Neuron (in vitro differentiated cells): ENCODE results near the gene LPAR4.
A peak's percentile ranks its signal among the peaks of the same experiment; 100 is the strongest.
"Not testable (repeated sequence)": the region's sequence is repeated elsewhere in the genome, so short reads cannot be mapped to it uniquely, and the experiment has no call there.

Experiments used
- H2AFZ ChIP-seq: one replicate; pipeline ENCODE4 v1.6.1; 2013; ENCODE audit warnings: low read depth, mild to moderate bottlenecking, inconsistent platforms, low read length, moderate library complexity
- H3K27me3 ChIP-seq: one replicate; pipeline ENCODE4 v1.6.1; 2013; ENCODE audit warnings: low read length; ENCODE audit not compliant: insufficient read depth
- H3K36me3 ChIP-seq: one replicate; pipeline ENCODE4 v1.6.1; 2013; ENCODE audit warnings: low read length; ENCODE audit not compliant: insufficient read depth
- H3K4me1 ChIP-seq: one replicate; pipeline ENCODE4 v1.6.1; 2013; ENCODE audit warnings: low read length; ENCODE audit not compliant: insufficient read depth
- H3K4me3 ChIP-seq: 2 replicates; pipeline ENCODE4 v1.5.1; 2013; ENCODE audit warnings: mild to moderate bottlenecking, low read length, moderate library complexity
- H3K9me3 ChIP-seq: one replicate; pipeline ENCODE4 v1.6.1; 2013; ENCODE audit warnings: low read length

The LPAR4 gene

DNA sequence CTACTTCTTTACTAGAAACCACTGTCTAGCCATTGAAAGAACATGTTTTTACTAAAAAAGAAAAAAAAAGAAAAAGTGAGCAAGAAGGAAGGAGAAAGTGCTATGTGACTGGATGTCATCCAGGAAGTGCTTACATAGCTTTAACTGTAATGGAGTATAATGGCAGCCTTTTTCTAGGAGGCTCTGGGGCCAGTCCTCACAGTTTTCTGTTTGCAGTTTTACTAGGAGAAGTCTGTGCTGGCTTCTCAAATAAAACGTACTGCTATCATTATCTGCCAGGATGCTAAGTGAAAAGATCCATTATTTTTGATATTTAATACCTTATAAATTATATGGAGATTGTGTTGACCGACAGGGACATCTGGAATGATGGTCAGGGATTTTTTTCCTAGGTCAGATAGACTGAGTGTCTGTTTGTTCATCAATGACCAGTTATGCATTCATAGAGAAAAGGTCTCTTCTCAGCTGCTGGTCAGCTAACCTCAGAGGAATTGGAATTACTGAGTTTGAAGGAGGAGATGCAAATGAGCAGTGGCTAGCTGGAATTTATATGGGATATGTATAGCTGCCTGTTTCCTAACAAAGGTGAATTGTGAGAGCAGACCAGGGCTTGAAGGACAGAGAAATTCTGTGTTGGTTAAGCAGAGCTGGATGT is 21.7 kb downstream of the LPAR4 start:
- H3K4me3 ChIP-seq: no peak overlapping the region
- H3K4me1 ChIP-seq: peaks cover 13% of the 10 kb centered on the region
- no peaks in the 10 kb centered on the region for H3K36me3 ChIP-seq
- no peaks in the 10 kb centered on the region for H3K27me3 ChIP-seq
- H3K9me3 ChIP-seq: no peaks in the 10 kb centered on the region
- H2AFZ ChIP-seq: peak overlapping the region; percentile 2

DNA sequence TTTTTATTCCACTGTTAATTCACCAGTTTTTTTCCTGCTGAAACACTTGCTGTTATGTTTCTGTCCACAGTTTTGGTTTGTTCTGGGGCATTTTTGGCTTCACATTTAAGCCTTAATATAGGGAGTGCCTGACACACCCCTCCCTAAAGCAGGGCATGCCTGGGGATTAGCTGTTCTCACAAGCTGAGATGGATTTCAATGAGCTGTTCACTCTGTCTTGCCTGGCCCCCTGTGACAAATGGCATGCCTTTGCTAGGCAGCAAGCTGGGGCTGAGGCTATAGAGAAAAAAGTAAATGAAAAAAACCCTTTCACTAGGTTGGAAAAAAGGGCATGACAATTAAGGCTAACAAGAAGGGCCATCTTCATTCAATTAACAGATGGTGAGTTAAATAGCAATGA is 22.4 kb downstream of the LPAR4 start:
- no peaks in the 10 kb centered on the region for H3K9me3 ChIP-seq
- H3K36me3 ChIP-seq: no peaks in the 10 kb centered on the region
- H3K27me3 ChIP-seq: no peaks in the 10 kb centered on the region
- peaks cover 13% of the 10 kb centered on the region for H3K4me1 ChIP-seq
- H2AFZ ChIP-seq: peak overlapping the region; percentile 2
- H3K4me3 ChIP-seq: no peak overlapping the region

DNA sequence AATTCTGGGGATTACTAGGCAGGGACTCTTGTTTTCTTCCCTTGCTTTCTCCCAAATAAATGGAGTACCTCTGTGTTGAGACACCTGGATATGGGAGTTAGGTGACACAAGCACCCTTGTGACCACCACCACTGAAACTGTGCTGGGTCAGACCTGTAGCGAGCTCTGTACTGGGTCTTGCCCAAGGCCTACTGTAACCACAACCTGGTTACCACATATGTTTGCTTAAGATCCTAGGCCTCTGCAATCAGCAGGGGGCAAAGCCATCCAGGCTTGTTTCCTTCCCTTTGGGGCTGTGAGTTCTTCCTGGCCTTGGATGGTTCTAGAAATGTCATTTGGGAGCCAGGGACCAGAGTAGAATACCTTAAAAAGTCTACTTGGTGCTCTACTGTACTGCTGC is 49.4 kb downstream of the LPAR4 start:
- Histone ChIP-seq H2AFZ (no peak overlapping the region), H3K27me3 (no peaks in the 10 kb centered on the region), H3K9me3 (no peaks in the 10 kb centered on the region), H3K36me3 (no peaks in the 10 kb centered on the region), H3K4me3 (no peak overlapping the region), H3K4me1 (no peaks in the 10 kb centered on the region)

DNA sequence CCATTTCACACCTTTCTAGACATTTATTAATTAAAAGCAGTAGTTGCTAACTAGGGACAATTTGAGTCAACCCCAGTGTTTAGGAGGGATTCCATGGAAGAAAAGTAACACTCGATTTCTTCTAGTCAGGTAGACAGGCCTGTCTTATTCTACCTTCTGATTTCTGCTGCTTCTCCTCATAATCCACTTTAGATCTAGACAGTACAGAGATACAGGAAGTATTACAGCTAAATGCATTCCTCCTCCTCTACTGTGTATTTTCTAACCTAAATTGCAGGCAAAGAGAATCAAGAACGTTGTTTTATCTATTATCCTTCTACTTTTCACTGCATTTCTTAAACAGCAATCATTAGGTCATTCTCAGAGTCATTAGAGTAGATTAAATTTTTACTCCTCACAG is 52.6 kb downstream of the LPAR4 start:
- H3K27me3 ChIP-seq: no peaks in the 10 kb centered on the region
- no peak overlapping the region for H3K4me3 ChIP-seq
- no peaks in the 10 kb centered on the region for H3K36me3 ChIP-seq
- H3K9me3 ChIP-seq: no peaks in the 10 kb centered on the region
- H3K4me1 ChIP-seq: no peaks in the 10 kb centered on the region
- H2AFZ ChIP-seq: no peak overlapping the region

DNA sequence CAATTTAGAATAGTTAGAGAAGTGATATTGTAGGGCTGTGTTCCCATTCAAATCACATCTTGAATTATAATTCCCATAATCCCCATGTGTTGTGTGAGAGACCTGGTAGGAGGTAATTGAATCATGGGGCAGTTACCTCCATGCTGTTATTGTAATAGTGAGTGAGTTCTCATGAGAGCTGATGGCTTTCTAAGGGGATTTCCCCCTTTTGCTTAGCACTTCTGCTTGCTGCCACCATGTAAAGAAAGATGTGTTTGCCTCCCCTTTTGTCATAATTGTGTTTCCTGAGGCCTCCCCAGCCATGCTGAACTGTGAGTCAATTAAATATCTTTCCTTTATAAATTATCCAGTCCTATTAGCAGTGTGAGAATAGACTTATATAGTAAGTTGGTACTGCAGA is 53.2 kb downstream of the LPAR4 start:
- Histone ChIP-seq H3K9me3 (no peaks in the 10 kb centered on the region), H3K4me1 (no peaks in the 10 kb centered on the region), H3K27me3 (no peaks in the 10 kb centered on the region)

DNA sequence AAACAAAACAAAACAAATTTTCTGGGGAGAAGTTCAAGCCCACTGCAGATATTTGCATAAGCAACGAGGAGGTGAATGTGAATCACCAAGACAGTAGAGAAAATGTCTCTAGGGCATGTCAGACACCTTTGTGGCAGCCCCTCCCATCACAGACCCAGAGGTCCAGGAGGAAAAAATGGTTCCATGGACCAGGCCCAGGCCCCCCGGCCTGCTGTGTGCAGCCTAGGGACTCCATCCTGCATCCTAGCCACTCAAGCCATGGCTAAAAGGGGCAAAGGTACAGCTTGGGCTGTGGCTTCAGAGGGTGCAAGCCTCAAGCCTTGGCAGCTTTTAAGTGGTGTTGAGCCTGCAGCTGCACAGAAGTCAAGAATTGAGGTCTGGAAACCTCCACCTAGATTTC is 54.0 kb downstream of the LPAR4 start:
- Histone ChIP-seq H3K36me3 (no peaks in the 10 kb centered on the region), H3K9me3 (no peaks in the 10 kb centered on the region), H3K27me3 (no peaks in the 10 kb centered on the region), H3K4me3 (no peak overlapping the region), H2AFZ (no peak overlapping the region), H3K4me1 (no peaks in the 10 kb centered on the region)

More for the DNA sequence above, 53.2 kb downstream of the LPAR4 start:
- H3K4me3 ChIP-seq: no peak overlapping the region
- H3K36me3 ChIP-seq: no peaks in the 10 kb centered on the region
- no peak overlapping the region for H2AFZ ChIP-seq

DNA sequence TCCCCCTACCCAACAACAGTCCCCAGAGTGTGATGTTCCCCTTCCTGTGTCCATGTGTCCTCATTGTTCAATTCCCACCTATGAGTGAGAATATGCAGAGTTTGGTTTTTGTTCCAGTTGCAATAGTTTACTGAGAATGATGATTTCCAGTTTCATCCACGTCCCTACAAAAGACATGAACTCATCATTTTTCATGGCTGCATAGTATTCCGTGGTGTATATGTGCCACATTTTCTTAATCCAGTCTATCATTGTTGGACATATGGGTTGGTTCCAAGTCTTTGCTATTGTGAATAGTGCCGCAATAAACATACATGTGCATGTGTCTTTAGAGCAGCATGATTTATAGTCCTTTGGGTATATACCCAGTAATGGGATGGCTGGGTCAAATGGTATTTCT is 55.0 kb downstream of the LPAR4 start:
- H3K4me3 ChIP-seq, H3K9me3 ChIP-seq, H3K27me3 ChIP-seq, H3K36me3 ChIP-seq, H2AFZ ChIP-seq, H3K4me1 ChIP-seq: not testable (repeated sequence)
